Measurements from ENCODE around the gene SLC46A3.
A peak's percentile ranks its signal among the peaks of the same experiment; 100 is the strongest.

SLC46A3 gene, protein sequence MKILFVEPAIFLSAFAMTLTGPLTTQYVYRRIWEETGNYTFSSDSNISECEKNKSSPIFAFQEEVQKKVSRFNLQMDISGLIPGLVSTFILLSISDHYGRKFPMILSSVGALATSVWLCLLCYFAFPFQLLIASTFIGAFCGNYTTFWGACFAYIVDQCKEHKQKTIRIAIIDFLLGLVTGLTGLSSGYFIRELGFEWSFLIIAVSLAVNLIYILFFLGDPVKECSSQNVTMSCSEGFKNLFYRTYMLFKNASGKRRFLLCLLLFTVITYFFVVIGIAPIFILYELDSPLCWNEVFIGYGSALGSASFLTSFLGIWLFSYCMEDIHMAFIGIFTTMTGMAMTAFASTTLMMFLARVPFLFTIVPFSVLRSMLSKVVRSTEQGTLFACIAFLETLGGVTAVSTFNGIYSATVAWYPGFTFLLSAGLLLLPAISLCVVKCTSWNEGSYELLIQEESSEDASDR

DNA sequence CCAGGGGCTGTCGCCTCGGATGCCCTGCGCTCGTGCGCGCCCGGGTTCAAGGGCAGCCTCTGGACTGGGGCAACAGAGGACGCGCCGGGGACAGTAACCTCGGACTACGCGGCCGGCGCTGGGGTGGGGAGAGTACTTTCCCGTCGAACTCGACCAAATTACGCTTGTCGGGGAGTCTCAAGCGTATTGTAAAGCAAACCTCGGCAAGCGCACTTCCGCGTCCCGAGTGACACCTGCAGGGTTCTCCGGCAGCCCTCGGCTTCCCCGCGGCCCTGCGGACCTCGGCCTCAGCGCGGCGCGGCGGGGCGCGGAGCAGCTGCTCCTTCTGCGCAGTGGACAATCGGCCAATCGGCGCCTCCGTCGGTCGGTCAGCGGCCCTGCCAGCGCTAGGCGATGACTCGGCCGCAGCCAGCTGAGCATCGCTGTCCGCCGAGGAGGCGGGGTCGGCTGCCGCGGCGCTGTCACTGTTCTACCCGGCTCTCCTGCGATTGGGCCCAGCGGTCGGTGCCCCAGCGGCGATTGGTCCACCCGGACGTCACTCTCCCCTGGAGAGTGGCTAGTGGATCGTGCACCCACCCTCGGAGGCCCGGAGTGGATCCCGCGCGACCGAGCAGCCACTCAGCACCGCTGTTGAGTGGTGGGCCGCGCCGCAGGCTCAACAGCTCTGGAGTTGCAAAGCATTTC, at the start of gene SLC46A3:
Gene SLC46A3, minus strand, starts transcription at position 428 of the 684 bp plus-strand sequence. CDS start 972 bp downstream, outside the sequence.
- no peak within 1 kb of the TSS for H3K27ac ChIP-seq
- TF ChIP-seq ZFX (IDR thresholded peaks at IDR 0.05) (no peak), CTCF (conservative IDR thresholded peaks at IDR 0.05) (no peak)

DNA sequence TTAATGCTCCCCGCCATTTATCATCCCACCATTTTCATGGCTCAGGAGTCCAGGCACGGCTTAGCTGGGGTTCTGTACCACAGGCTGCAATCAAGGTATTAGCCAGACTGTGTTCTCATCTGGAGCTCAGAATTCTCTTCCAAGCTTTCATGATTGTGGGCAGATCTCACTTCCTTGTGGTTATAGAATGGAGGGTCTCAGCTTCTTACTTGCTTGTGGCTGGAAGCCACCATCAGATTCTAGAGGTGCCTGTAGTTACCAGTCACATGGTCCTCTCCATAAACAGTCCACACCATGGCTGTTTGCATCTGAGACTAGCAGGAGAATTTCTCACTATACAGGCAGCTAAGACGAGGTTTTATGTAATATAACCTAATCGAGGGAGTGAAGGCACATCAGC, 45.1 kb upstream of the SLC46A3 start:
- H3K27ac ChIP-seq = no peak overlapping the region
- no peak for TF ChIP-seq CTCF (conservative IDR thresholded peaks at IDR 0.05)
- no peak for TF ChIP-seq ZFX (IDR thresholded peaks at IDR 0.05)

DNA sequence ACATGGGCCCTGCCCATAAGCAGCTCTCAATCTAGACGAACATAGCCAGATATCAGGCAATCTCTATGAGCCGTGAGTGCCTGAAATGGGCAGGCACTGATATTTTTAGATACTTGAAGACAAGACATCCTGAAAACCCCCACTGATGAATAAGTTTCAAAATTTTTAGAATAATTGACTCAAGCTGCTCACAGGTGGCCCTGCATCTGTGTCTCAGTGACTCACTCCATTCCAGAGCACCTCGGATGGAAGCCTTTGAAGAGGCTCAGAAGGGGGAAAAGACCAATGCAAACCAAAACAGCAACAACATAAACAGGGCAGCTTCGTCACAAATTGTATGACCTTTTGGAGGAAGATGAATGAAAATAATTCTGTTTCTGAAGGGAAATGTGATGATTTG, 42.8 kb upstream of the SLC46A3 start:
- H3K27ac ChIP-seq = no peak overlapping the region
- TF ChIP-seq CTCF (conservative IDR thresholded peaks at IDR 0.05) (no peak), ZFX (IDR thresholded peaks at IDR 0.05) (no peak)

GRCh38 chr13:28755546-28755870, 36.7 kb upstream of the SLC46A3 start:
- no peak overlapping the region for H3K27ac ChIP-seq
- no peak for TF ChIP-seq ZFX (IDR thresholded peaks at IDR 0.05)
- no peak; the same call in 1 of the 2 replicates for TF ChIP-seq CTCF (conservative IDR thresholded peaks at IDR 0.05)

DNA sequence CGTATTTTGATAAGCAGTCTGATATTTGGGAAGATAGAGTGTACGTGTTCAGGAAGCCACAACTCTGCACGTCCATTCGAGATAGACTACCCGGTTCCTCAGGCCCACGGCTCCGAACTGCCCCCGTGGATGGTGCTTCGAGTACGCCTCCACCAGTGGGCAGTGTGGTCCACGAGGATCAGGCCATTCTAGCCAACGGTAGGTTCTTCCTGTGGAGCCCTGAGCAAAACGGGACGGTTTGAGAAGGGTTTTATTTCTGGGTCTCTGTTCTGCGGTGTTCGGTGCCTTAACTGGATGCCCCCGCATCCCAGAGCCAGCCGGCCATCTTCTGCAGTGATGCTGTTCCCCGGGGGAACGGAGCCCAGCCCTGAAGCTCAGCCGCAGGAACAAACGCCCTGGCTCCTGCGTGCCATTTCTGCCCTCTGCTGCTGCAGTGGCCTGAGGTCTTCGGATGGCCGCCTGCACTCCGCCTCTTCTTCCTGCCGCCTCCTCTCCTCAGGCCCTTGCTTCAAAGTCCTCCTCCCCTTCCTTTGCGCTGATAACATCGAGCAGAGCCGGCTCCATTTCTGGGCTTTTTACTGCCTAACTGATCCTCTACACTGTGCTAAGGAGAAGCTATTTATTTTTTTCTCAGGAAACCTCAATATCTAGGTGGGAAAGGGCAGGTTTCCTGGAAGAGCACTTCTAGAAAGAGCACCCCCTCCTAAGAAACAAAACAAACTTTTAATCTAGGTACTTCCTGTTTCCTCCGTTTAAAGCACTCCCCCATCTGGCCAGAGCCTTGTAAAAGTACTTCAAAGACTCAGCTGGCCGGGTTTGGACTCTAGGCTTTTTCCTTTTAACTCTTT, 36.2 kb upstream of the SLC46A3 start:
- peak overlapping the region; percentile 59 for H3K27ac ChIP-seq
- TF ChIP-seq ZFX (IDR thresholded peaks at IDR 0.05) = no peak
- TF ChIP-seq CTCF (conservative IDR thresholded peaks at IDR 0.05) = peak; percentile 29

DNA sequence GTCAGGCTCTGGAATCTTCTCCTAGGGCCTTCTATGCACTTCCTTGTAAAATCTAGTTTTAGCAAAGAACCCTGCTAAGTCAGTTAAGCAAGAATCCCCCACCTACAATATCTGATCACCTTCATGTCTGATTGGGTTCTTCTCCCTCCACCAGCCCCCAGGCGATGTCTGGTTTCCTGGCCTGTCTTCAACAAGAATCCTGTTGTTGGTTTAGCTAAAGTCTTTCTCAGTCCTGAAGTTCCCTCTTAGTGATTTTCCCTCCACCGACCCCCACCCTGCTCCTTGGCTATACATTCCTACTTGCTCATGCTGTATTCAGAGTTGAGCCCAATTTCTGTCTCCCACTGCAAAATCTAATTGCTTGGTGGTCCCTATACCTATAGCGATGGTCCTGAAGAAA, 35.2 kb upstream of the SLC46A3 start:
- peak overlapping the region; percentile 59 for H3K27ac ChIP-seq
- TF ChIP-seq ZFX (IDR thresholded peaks at IDR 0.05) (peak; percentile 25; the same call in 1 of the 2 replicates), CTCF (conservative IDR thresholded peaks at IDR 0.05) (no peak)

Data from C4-2B (cell line).